Thyroid gland (tissue), 4 donors: ENCODE results near the gene FYB1.

Source experiments
- POLR2A ChIP-seq, 2 donors: fragments of 450-650 bp; IDR thresholded peaks; one replicate each; pipeline ENCODE4 v1.6.1; 2017; ENCODE audit warnings: antibody characterized with exemption in 2 of 2, mild to moderate bottlenecking in 2 of 2, moderate library complexity in 1 of 2
- TF ChIP-seq, protein P1 (sequence below), 6 experiments: fragments of 200-600 bp in 3 of 6; fragments of 450-650 bp in 3 of 6; sonication (generic) in 3 of 6; IDR thresholded peaks; one replicate each; pipeline ENCODE4 v1.5.1; 2016 to 2019; ENCODE audit warnings: antibody characterized with exemption in 6 of 6, mild to moderate bottlenecking in 2 of 6, inconsistent platforms in 1 of 6, moderate library complexity in 1 of 6

DNA sequence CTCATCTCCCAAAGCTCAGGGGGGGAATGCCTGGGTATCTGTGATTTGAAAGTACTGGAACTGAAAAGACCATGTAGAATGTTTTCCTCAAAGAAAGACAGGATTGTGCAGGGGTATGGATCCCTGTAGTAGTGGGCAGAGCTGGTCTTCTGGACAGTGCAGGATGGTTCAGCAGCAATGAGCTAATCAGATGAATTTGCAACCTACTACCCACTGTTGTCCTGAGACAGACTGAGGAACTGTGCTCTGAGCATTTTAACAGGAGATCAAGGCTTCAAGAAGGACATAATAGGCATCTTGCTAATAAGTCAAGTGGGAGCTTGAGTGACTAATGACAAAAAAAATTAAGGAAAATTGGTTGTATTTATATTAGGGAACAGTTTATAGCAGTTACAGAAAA lies 61.7 kb downstream of the FYB1 start:
- TF ChIP-seq, protein P1, sequence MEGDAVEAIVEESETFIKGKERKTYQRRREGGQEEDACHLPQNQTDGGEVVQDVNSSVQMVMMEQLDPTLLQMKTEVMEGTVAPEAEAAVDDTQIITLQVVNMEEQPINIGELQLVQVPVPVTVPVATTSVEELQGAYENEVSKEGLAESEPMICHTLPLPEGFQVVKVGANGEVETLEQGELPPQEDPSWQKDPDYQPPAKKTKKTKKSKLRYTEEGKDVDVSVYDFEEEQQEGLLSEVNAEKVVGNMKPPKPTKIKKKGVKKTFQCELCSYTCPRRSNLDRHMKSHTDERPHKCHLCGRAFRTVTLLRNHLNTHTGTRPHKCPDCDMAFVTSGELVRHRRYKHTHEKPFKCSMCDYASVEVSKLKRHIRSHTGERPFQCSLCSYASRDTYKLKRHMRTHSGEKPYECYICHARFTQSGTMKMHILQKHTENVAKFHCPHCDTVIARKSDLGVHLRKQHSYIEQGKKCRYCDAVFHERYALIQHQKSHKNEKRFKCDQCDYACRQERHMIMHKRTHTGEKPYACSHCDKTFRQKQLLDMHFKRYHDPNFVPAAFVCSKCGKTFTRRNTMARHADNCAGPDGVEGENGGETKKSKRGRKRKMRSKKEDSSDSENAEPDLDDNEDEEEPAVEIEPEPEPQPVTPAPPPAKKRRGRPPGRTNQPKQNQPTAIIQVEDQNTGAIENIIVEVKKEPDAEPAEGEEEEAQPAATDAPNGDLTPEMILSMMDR (IDR thresholded peaks at IDR 0.05) = no peak
- no peak for TF ChIP-seq POLR2A (IDR thresholded peaks at IDR 0.05)
